Measurements from ENCODE around the gene AQP1.

The AQP1 gene

GRCh38 chr7:30911561-30911969 is at the start of gene AQP1:
AQP1 (plus strand) TSS chr7:30911853; CDS start chr7:30911910, 57 bp downstream.
- no peak for DNase-seq (ENCODE audit: low read depth, low spot score)

GRCh38 chr7:30862995-30863705 is 48.5 kb upstream of the AQP1 start:
- DNase-seq (ENCODE audit: low read depth, low spot score) = no peak

- no peak for DNase-seq (ENCODE audit: low read depth, low spot score)
Measured at GRCh38 chr7:30863706-30864035, 48.0 kb upstream of the AQP1 start.

DNA sequence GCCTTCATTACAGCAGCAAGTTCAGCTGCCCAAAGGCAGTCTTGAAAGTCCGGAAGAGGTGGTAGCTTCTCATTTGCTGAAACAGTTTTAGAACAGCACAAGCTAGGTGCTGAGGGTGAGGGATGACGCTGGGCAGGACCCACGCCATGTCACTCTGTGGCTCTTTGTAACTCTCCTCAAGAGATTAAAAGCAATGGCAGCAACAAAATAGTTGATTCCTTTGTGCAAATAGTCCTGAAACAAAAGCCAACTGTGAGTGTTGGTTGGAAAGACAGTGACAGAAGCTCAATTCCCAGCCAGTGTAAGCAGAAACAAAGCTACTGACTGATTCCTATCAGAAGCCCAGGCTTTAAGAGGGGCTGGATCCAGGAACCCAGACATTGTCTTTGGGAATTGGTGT is 47.6 kb upstream of the AQP1 start:
- no peak for DNase-seq (ENCODE audit: low read depth, low spot score)

GRCh38 chr7:30865076-30865475 is 46.6 kb upstream of the AQP1 start:
- DNase-seq (ENCODE audit: low read depth, low spot score) = no peak

GRCh38 chr7:30865821-30866220 is 45.8 kb upstream of the AQP1 start:
- DNase-seq (ENCODE audit: low read depth, low spot score) = no peak

DNA sequence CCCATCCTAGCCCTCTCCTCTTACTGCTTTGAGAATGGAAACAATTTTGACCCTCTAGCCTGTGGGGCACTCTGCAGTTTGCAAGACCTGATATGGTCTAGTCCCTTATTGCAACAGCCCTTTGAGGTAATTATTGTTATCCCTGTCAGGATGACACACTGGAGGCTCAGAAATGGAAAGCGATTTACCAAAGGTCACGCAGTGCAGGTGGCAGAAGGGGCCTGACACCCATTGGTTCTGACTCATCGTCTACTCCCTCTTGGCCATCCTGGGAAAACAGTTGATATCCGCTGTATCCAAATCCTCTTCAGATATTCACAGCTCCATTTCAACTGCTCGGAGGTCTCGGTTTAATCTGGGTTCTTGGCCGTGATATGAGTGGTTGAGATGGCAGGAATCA is 44.7 kb upstream of the AQP1 start:
- DNase-seq (ENCODE audit: low read depth, low spot score) = no peak

DNA sequence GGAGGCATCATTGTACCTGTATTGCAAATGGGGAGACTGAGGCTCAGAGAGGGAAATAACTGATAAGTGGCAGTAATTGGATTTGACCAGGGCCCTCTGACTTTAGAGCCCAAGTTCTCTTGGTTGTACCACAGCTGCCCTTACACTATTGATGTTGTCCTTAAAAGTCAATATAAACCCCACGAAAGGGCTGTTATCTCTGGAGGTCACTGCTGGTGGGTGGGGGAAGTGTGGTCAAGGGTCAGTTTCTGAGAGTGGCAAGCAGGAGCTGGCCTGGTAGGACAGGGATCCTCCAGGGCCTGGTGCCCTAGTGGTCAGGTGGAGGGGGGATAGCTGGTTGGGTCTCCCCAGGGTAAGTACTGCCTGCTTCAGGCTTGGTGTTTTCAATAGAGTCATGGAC is 44.2 kb upstream of the AQP1 start:
- DNase-seq (ENCODE audit: low read depth, low spot score) = no peak

GRCh38 chr7:30869794-30870611 is 41.6 kb upstream of the AQP1 start:
- DNase-seq (ENCODE audit: low read depth, low spot score) = no peak

- DNase-seq (ENCODE audit: low read depth, low spot score) = no peak
Measured at GRCh38 chr7:30870821-30871518, 40.7 kb upstream of the AQP1 start.

DNA sequence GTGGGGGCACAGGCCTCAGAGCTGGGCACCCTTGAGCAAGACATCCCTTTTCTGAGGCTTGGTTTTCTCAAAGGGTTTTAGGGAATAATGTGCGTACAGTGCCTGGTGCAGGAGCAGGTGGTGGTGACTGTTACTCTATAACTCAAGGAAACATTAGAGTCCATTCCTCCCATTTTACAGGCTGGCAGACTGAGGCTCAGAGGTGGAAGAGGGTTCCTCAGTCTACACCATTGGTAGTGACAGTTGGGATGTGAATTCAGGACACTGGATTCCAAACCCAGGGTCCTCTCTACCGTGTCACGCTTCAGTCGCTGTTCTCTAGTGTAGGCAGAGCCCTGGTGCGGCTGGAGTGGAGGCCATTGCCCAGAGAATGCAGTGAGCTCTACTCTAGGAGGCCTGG is 40.0 kb upstream of the AQP1 start:
- no peak for DNase-seq (ENCODE audit: low read depth, low spot score)

GRCh38 chr7:30873207-30873606 is 38.4 kb upstream of the AQP1 start:
- DNase-seq (ENCODE audit: low read depth, low spot score) = no peak

GRCh38 chr7:30873656-30874055 is 38.0 kb upstream of the AQP1 start:
- DNase-seq (ENCODE audit: low read depth, low spot score) = no peak

DNA sequence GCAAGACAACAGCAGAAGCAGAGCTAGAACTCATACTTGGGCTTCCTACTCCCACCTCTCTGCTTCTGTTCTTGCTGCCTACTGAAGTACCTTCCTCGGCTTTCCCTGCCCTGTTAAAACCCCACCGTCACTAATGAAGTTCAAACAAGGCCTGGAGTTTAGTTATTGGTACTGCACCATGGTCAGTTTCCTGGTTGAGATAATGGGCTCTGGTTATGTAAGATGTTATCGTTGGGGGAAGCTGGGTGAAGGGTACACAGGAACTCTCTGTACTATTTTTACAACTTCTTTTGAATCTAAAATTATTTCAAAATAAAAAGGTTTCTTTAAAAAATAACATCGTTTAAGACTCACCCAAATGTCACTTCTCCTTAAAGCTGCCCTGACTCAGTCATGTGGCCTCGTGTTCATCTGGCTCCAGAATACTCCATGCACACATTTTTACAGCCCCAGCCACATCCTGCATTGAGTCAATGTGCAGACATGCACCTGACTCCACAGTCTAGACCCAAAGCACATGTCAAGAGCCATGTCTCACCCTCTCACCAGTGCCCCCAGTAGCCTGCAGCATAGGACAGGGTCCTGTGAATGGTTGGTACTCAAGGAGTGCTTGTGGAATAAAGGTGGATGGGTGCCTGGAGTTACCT is 36.9 kb upstream of the AQP1 start:
- no peak for DNase-seq (ENCODE audit: low read depth, low spot score)

DNA sequence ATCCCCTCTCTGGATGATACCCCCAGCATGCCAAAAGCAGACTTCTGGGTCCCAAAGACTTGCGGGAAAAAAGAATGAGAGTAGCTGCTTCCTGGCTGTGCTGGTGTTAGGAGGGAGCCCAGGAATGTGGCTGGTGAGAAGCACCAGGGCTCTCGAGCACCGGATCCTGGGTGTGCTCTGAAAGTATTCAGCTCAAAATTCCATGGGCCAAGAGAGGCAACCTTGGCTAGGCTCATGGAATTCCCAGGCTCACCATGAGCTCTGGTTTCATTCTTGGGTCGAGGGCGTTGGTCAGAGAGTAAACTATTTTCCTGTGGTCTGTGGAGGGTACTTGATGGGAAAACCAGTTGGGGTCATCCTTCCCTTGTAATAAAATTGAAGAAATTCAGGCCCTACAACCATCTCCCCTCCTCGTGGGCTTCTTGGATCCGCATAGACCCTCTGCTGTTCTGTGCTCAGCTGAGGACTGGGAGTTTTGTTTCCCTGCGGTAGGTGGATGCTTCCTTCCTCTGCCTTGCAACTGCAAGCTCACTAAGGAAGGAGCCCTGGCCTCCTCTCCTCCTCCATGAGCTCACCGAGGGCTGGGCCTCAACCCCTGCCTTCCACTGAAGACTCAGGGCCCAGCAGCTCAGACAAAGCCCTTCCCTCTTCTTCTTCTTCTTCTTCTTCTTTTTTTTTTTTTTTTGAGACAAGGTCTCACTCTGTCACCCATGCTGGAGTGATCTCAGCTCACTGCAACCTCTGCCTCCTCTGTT is 34.5 kb upstream of the AQP1 start:
- no peak for DNase-seq (ENCODE audit: low read depth, low spot score)

- DNase-seq (ENCODE audit: low read depth, low spot score) = no peak
Measured at GRCh38 chr7:30877993-30878392, 33.7 kb upstream of the AQP1 start.

GRCh38 chr7:30879139-30880124 is 32.2 kb upstream of the AQP1 start:
- no peak for DNase-seq (ENCODE audit: low read depth, low spot score)

DNA sequence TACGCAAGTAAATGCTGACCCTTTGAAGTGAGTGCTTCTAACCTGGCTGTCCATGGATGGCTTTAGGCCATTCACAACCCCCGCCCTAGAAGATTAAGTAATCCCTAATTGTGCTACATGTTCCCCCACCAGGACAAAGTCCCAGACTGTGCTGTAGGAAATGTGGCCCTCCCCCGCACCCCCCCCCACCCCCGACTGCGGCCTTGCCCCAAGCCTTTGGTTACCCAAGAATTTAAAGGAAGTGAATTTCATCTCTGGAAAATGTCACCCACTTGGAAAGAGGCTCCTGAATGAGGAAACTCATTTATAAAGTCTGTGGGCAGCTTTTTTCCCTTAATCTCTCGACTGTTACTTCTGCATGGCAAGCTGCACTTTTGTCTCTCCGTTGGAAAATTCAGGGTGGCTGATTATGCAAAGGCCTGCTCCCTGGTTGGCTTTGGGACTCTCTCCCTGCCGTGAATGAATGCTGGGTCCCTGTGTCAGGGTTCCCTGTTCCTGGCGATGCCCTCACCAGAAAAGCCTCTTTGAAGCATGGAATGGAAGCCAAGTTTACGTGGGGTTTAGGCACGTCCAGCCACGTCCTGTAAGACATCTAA is 31.4 kb upstream of the AQP1 start:
- DNase-seq (ENCODE audit: low read depth, low spot score) = no peak

- no peak for DNase-seq (ENCODE audit: low read depth, low spot score)
Measured at GRCh38 chr7:30880941-30881340, 30.7 kb upstream of the AQP1 start.

GRCh38 chr7:30881448-30881847 is 30.2 kb upstream of the AQP1 start:
- no peak for DNase-seq (ENCODE audit: low read depth, low spot score)

Measured in activated naive CD8-positive, alpha-beta T cell treated with anti-CD3 and anti-CD28 coated beads, Interleukin-2, amount 50 U/mL, for 16 hours (primary cell).